SK-N-SH treated with all-trans-retinoic acid at 6 μM for 48 hours (cell line): ENCODE data around the gene IFT122.

Experiments used
- ATAC-seq: fragments of 200-7000 bp; cut with Tn5 transposase; 3 replicates; pipeline ENCODE4 v1.9.1; 2020; ENCODE audit warnings: mild to moderate bottlenecking, moderate library complexity
- ARNTL ChIP-seq: fragments of 450-650 bp; formaldehyde crosslinking; IDR thresholded peaks from 2 replicates; pipeline ENCODE4 v1.5.0; 2020; ENCODE audit warnings: low read depth, mild to moderate bottlenecking, moderate library complexity, borderline replicate concordance
- BACH2 ChIP-seq: fragments of 250-450 bp; sonication (Bioruptor Pico); IDR thresholded peaks from 2 replicates; pipeline ENCODE4 v1.9.0; 2021; ENCODE audit warnings: mild to moderate bottlenecking, borderline replicate concordance
- CSDC2 ChIP-seq: fragments of 250-450 bp; sonication (Bioruptor Pico); IDR thresholded peaks from 2 replicates; pipeline ENCODE4 v1.5.0; 2020; ENCODE audit warnings: mild to moderate bottlenecking, moderate library complexity
- CSRNP3 ChIP-seq: fragments of 250-450 bp; sonication (Bioruptor Pico); IDR thresholded peaks from 2 replicates; pipeline ENCODE4 v1.5.1; 2021; ENCODE audit warnings: mild to moderate bottlenecking, moderate library complexity
- ESRRG ChIP-seq: fragments of 250-450 bp; sonication (Bioruptor Pico); IDR thresholded peaks from 2 replicates; pipeline ENCODE4 v1.6.1; 2021; ENCODE audit warnings: mild to moderate bottlenecking
- GLIS3 ChIP-seq: fragments of 250-450 bp; sonication (Bioruptor Pico); IDR thresholded peaks from 2 replicates; pipeline ENCODE4 v1.5.0; 2020; ENCODE audit warnings: mild to moderate bottlenecking, moderate library complexity
- ISL1 ChIP-seq: fragments of 250-450 bp; sonication (Bioruptor Pico); IDR thresholded peaks from 2 replicates; pipeline ENCODE4 v2.1.2; 2022; ENCODE audit warnings: mild to moderate bottlenecking, moderate library complexity
- OSR1 ChIP-seq: fragments of 250-450 bp; sonication (Bioruptor Pico); IDR thresholded peaks from 2 replicates; pipeline ENCODE4 v1.8.0; 2022; ENCODE audit warnings: moderate library complexity, mild to moderate bottlenecking, inconsistent platforms
- PPARA ChIP-seq: fragments of 250-450 bp; sonication (Bioruptor Pico); IDR thresholded peaks from 2 replicates; pipeline ENCODE4 v1.5.0; 2020; ENCODE audit warnings: mild to moderate bottlenecking, borderline replicate concordance
- RARB ChIP-seq: fragments of 250-450 bp; sonication (Bioruptor Pico); IDR thresholded peaks from 2 replicates; pipeline ENCODE4 v1.8.0; 2021; ENCODE audit warnings: mild to moderate bottlenecking, moderate library complexity
- TCF4 ChIP-seq: fragments of 250-450 bp; sonication (Bioruptor Pico); IDR thresholded peaks from 2 replicates; pipeline ENCODE4 v1.8.0; 2021; ENCODE audit warnings: mild to moderate bottlenecking, moderate library complexity, borderline replicate concordance
- TSHZ2 ChIP-seq: fragments of 250-450 bp; sonication (Bioruptor Pico); IDR thresholded peaks from 2 replicates; pipeline ENCODE4 v1.5.0; 2020; ENCODE audit warnings: mild to moderate bottlenecking, moderate library complexity
- ZC3H10 ChIP-seq: fragments of 250-450 bp; sonication (Bioruptor Pico); IDR thresholded peaks from 2 replicates; pipeline ENCODE4 v1.5.1; 2021; ENCODE audit warnings: mild to moderate bottlenecking, moderate library complexity
- ZFP3 ChIP-seq: fragments of 250-450 bp; sonication (Bioruptor Pico); IDR thresholded peaks from 2 replicates; pipeline ENCODE4 v1.5.0; 2020; ENCODE audit warnings: mild to moderate bottlenecking, moderate library complexity
- ZFP30 ChIP-seq: fragments of 450-650 bp; formaldehyde crosslinking; IDR thresholded peaks from 2 replicates; pipeline ENCODE4 v1.5.0; 2022; ENCODE audit warnings: mild to moderate bottlenecking, moderate library complexity
- ZNF565 ChIP-seq: fragments of 450-650 bp; formaldehyde crosslinking; conservative IDR thresholded peaks from 2 replicates; pipeline ENCODE4 v1.5.0; 2020; ENCODE audit warnings: low read depth, mild to moderate bottlenecking, moderate library complexity
- ZNF70 ChIP-seq: fragments of 450-650 bp; formaldehyde crosslinking; IDR thresholded peaks from 2 replicates; pipeline ENCODE4 v1.5.0; 2020; ENCODE audit warnings: mild to moderate bottlenecking, moderate library complexity
- ZNF8 ChIP-seq: fragments of 450-650 bp; formaldehyde crosslinking; IDR thresholded peaks from 2 replicates; pipeline ENCODE4 v1.5.0; 2020; ENCODE audit warnings: mild to moderate bottlenecking, moderate library complexity
- TF ChIP-seq, protein P1 (sequence below): fragments of 250-450 bp; sonication (Bioruptor Pico); IDR thresholded peaks from 2 replicates; pipeline ENCODE4 v1.5.1; 2020; ENCODE audit warnings: low read depth, mild to moderate bottlenecking, moderate library complexity
- TF ChIP-seq, protein P2 (sequence below): fragments of 250-450 bp; sonication (Bioruptor Pico); IDR thresholded peaks from 2 replicates; pipeline ENCODE4 v1.8.0; 2020; ENCODE audit warnings: mild to moderate bottlenecking, moderate library complexity, borderline replicate concordance

Gene IFT122

DNA sequence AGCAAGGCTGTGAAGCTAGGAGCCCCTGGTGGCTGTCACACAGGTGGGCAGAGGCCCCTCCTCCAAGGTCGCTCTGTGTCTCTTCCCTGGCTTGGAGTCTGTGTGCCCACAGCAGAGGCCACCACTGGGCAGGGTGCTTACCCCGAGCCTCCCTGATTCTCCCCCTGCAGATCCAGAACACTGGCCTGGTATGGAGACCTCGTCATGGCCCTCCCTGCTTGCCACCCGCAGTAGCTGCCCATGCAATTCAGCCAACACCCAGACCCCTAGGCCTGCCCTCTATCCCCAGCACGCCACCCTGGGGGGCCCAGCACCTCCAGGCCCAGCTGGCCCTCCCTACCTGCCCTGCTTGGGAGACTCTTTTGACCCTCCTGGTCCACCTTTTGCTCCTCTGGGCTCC, 82.9 kb downstream of the IFT122 start:
- no peak for TF ChIP-seq GLIS3 (CRISPR knock-in tag)
- TF ChIP-seq ZNF70 = no peak
- TF ChIP-seq OSR1 (CRISPR knock-in tag) = no peak
- no peak for TF ChIP-seq PPARA (CRISPR knock-in tag)
- no peak for TF ChIP-seq ESRRG
- no peak for TF ChIP-seq ISL1 (CRISPR knock-in tag)
- TF ChIP-seq BACH2 (CRISPR knock-in tag) = no peak
- no peak for TF ChIP-seq ZFP30 (CRISPR knock-in tag)
- no peak for TF ChIP-seq ARNTL (CRISPR knock-in tag)
- TF ChIP-seq TSHZ2 = no peak
- no peak for TF ChIP-seq ZFP3 (CRISPR knock-in tag)
- TF ChIP-seq CSDC2 (CRISPR knock-in tag) = no peak
- no peak for TF ChIP-seq RARB
- no peak for TF ChIP-seq ZNF8 (CRISPR knock-in tag)
- TF ChIP-seq, protein P1, sequence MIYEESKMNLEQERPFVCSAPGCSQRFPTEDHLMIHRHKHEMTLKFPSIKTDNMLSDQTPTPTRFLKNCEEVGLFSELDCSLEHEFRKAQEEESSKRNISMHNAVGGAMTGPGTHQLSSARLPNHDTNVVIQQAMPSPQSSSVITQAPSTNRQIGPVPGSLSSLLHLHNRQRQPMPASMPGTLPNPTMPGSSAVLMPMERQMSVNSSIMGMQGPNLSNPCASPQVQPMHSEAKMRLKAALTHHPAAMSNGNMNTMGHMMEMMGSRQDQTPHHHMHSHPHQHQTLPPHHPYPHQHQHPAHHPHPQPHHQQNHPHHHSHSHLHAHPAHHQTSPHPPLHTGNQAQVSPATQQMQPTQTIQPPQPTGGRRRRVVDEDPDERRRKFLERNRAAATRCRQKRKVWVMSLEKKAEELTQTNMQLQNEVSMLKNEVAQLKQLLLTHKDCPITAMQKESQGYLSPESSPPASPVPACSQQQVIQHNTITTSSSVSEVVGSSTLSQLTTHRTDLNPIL (CRISPR knock-in tag) = no peak
- TF ChIP-seq ZNF565 (CRISPR knock-in tag) = no peak
- TF ChIP-seq, protein P2, sequence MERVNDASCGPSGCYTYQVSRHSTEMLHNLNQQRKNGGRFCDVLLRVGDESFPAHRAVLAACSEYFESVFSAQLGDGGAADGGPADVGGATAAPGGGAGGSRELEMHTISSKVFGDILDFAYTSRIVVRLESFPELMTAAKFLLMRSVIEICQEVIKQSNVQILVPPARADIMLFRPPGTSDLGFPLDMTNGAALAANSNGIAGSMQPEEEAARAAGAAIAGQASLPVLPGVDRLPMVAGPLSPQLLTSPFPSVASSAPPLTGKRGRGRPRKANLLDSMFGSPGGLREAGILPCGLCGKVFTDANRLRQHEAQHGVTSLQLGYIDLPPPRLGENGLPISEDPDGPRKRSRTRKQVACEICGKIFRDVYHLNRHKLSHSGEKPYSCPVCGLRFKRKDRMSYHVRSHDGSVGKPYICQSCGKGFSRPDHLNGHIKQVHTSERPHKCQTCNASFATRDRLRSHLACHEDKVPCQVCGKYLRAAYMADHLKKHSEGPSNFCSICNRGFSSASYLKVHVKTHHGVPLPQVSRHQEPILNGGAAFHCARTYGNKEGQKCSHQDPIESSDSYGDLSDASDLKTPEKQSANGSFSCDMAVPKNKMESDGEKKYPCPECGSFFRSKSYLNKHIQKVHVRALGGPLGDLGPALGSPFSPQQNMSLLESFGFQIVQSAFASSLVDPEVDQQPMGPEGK = no peak
- no peak for TF ChIP-seq ZC3H10 (CRISPR knock-in tag)
- no peak for TF ChIP-seq CSRNP3 (CRISPR knock-in tag)
- no peak for ATAC-seq

GRCh38 chr3:129524081-129524480, 84.1 kb downstream of the IFT122 start:
- TF ChIP-seq PPARA (CRISPR knock-in tag) (no peak), TCF4 (CRISPR knock-in tag) (no peak), GLIS3 (CRISPR knock-in tag) (no peak), ESRRG (no peak), BACH2 (CRISPR knock-in tag) (no peak), ARNTL (CRISPR knock-in tag) (no peak), RARB (no peak), CSRNP3 (CRISPR knock-in tag) (no peak), ZNF565 (CRISPR knock-in tag) (no peak), ZNF8 (CRISPR knock-in tag) (no peak)
- TF ChIP-seq, protein P1 (CRISPR knock-in tag) = no peak
- ATAC-seq = no peak
